Glomerular endothelial cell (primary cell): ENCODE results near the gene PRRT2. TPM values are rescaled to one million over a fixed set of nuclear protein-coding genes. Genes with fewer than 3 reads are reported as not detected.

ENCODE experiments used
- DNase-seq: peaks from one replicate; pipeline ENCODE4 v3.0.0-alpha.2; 2011; ENCODE audit warnings: low read depth, low spot score; ENCODE audit errors: extremely low read depth
- total RNA-seq: library from RNA; depleted of rRNA; stranded (reverse); fragments of >200 nt; gene quantifications from 2 replicates; pipeline ENCODE4 v1.2.3, GENCODE V29; 2015

Gene PRRT2
- total RNA-seq, 1 donor from 2014 or later = 0.41 TPM

DNA sequence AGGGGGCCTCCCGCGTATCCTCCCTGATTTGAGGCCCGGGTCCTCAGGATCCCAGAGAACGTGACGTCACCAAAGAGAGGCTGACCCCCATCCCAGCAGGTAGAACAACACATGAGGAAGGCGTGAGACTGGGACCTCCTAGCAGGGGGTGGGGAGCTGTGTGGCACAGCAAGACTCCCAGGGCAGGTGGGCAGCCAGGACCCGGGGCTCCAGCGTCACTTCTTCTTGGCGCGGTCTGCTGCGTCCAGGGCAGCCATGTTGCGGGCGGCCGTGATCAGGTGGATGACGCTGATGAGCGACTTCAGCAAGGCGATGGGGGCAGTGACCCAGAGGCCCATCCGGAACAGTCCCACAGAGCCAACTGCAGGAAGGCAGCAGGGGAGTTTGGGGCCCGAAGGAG is 47.0 kb downstream of the PRRT2 start:
- no peak for DNase-seq

DNA sequence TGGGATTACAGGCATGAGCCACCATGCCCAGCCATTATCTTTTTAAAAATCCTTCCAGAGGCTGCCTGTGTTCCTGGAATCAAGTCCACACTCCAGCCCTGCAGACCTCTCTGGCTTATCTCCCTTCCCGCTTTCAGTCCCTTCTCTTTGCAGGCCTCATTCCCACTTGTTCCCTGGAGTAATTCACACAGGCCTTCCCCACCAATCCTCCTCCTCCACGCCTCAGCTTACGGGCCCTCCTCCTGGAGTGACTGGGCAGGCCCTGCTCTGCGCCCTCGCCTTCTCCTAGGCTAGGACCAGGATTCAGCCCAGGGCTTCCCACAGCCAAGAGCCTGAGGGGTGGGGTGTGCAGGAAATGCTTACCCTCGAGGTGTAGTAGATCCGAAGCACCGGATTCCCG is 48.2 kb downstream of the PRRT2 start:
- no peak for DNase-seq

DNA sequence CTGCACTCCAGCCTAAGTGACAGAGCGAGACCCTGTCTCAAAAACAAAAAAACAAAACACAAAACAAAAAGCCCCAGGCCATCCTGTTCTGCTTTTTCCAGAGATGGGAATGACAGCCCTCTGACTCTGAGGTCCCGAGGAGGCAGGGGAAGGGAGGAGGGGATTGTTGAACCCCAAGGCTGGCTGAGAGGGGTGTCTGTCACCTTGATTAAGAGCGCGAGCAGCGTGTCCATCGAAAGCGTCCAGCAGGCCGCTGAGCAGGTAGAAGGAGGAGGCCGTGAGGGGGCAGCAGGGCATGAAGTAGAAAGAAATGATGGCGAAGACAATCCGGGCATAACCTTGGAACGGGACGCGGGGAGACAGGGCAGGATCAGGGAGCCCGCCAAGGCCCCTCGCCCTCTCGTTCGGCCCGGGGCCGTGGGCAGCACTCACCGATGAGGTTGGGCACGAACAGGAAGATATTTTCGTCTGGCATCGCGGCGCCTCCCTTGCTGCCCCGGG is 50.4 kb downstream of the PRRT2 start:
- DNase-seq = no peak

DNA sequence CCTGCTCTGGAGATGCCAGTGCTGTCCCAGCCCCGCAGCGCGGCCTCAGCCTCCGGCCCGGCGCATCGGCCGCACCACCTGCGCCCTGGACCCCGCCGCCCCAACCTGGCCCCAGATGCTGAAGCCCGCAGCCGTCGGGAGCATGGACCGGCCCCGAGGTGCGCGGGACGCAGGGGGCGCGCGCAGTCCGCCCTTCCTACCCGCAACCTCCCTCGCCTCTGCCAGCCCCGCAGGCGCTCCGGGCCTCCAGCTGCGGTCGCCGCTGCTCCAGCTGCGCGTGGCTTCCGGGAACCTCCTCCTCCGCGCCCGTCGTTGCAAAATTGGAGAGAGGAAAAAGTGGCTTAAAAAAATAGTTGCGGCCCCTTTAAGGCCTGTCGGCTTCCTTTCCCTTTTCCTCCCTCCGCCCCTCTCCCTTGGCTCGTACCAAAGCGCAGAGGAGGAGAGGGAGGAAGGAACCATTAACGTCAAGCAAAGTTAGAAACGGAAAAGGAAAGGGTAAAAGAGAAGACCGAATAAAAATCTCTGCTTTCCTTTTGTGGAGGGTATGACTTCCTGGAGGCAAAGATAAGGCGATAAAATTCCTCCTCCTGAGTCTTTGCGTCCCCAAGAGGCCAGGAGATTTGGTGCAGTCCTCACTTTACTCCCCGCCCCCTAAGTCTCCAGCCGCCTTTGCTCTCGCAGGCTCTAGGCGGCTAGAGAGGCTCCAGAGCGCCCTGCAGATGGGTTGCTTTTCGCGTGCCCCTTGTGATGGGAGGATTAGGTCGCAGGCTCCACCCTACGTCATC is 51.1 kb downstream of the PRRT2 start, which contains the start of gene CDIPT:
CDIPT (minus strand) TSS at position 343 of the 785 bp plus-strand sequence. CDS start 369 bp downstream, outside the sequence.
- DNase-seq = peak; percentile 97

DNA sequence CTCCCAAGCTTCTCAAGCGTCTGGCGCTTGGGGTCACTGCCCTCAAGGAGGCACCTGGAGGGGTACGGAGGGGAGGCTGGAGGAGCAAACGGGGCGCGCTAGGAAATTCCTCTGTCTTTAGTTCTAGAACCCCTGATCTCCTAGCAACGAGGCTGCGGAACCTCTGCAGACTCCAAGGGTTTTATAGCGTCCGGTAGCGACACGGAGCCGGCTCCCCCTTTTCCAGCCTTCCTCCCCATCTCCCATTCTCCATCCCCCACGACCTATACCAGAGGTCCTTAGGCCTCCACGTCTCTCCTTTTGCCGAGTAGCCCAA is 51.6 kb downstream of the PRRT2 start:
- DNase-seq = no peak

DNA sequence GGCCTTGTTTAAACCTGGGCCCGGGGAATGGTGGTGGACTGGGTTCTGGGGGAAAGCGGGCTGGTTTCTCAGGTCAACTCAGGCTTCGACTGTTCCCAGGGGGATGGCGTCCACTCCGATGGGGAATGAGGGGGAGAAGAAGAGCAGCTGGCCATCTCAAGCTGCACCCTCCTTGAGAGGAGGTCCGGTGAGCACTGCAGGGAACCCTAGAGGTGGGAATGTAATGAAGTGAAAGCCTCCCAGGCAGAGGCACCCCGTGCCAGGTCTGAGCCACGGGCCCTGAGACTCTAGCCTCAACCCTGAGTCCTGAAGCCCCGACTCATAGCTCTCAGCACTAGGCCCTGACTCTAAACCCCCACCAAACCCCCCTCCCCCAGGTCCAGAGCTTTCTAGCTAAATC is 52.2 kb downstream of the PRRT2 start:
- DNase-seq = no peak

Other genes starting within 250 kb of the PRRT2 start
- not detected in 2 replicates for gene SPN, start 148.9 kb upstream of the PRRT2 start, total RNA-seq
- gene QPRT, start 133.0 kb upstream of the PRRT2 start, total RNA-seq = 6.0 and 14.9 TPM in 2 replicates
- not detected in 2 replicates for gene C16orf54, start 66.2 kb upstream of the PRRT2 start, total RNA-seq
- gene ZG16, start 33.9 kb upstream of the PRRT2 start, total RNA-seq = not detected in 2 replicates
- 15.5 and 31.6 TPM in 2 replicates for gene KIF22, start 21.4 kb upstream of the PRRT2 start, total RNA-seq
- 98.2 and 145 TPM in 2 replicates for gene MAZ, start 5.7 kb upstream of the PRRT2 start, total RNA-seq
- gene PAGR1, start 4.0 kb downstream of the PRRT2 start, total RNA-seq = 12.8 and 33.7 TPM in 2 replicates
- gene MVP, start 8.3 kb downstream of the PRRT2 start, total RNA-seq = 238 and 283 TPM in 2 replicates
- 90.4 and 91.4 TPM in 2 replicates for gene CDIPT, start 51.0 kb downstream of the PRRT2 start, total RNA-seq
- 6.9 and 9.8 TPM in 2 replicates for gene SEZ6L2, start 87.4 kb downstream of the PRRT2 start, total RNA-seq
- 1.3 and 4.4 TPM in 2 replicates for gene ASPHD1, start 88.3 kb downstream of the PRRT2 start, total RNA-seq
- gene KCTD13, start 114.0 kb downstream of the PRRT2 start, total RNA-seq = 23.7 and 36.2 TPM in 2 replicates
- 151 and 167 TPM in 2 replicates for gene TMEM219, start 149.9 kb downstream of the PRRT2 start, total RNA-seq
- gene TAOK2, start 161.7 kb downstream of the PRRT2 start, total RNA-seq = 97.8 and 130 TPM in 2 replicates
- gene HIRIP3, start 183.4 kb downstream of the PRRT2 start, total RNA-seq = 7.7 and 9.6 TPM in 2 replicates
- gene INO80E, start 184.0 kb downstream of the PRRT2 start, total RNA-seq = 55.1 and 77.5 TPM in 2 replicates
- gene DOC2A, start 198.8 kb downstream of the PRRT2 start, total RNA-seq = 0.06 and 0.10 TPM in 2 replicates
- not detected in 2 replicates for gene C16orf92, start 211.0 kb downstream of the PRRT2 start, total RNA-seq
- 0.82 TPM in 1 of 2 replicates, not detected in the other for gene TLCD3B, start 219.1 kb downstream of the PRRT2 start, total RNA-seq